GM21529 (cell line): ENCODE data around the gene CPVL.
A peak's percentile ranks its signal among the peaks of the same experiment; 100 is the strongest.
"Not testable (repeated sequence)": the region's sequence is repeated elsewhere in the genome, so short reads cannot be mapped to it uniquely, and the experiment has no call there.

Source experiments
- ATAC-seq: cut with Tn5 transposase; IDR thresholded peaks from one replicate; pipeline ENCODE4 v1.9.1; 2021; ENCODE audit not compliant: unreplicated experiment

CPVL gene

GRCh38 chr7:29093091-29093490, 53.2 kb downstream of the CPVL start:
- not testable (repeated sequence) for ATAC-seq

- ATAC-seq: peak; percentile 93
Observed at GRCh38 chr7:29091715-29092114, 54.6 kb downstream of the CPVL start.

- peak; percentile 7 for ATAC-seq
Observed at GRCh38 chr7:29090836-29091601, 55.3 kb downstream of the CPVL start.

- no peak for ATAC-seq
Observed at GRCh38 chr7:29090151-29090805, 56.1 kb downstream of the CPVL start.

GRCh38 chr7:29087840-29088170, 58.5 kb downstream of the CPVL start:
- no peak for ATAC-seq

- no peak for ATAC-seq
Observed at GRCh38 chr7:29086545-29086944, 59.8 kb downstream of the CPVL start.

GRCh38 chr7:29084832-29085231, 61.5 kb downstream of the CPVL start:
- peak; percentile 79 for ATAC-seq

GRCh38 chr7:29080803-29081202, 65.5 kb downstream of the CPVL start:
- ATAC-seq: no peak

DNA sequence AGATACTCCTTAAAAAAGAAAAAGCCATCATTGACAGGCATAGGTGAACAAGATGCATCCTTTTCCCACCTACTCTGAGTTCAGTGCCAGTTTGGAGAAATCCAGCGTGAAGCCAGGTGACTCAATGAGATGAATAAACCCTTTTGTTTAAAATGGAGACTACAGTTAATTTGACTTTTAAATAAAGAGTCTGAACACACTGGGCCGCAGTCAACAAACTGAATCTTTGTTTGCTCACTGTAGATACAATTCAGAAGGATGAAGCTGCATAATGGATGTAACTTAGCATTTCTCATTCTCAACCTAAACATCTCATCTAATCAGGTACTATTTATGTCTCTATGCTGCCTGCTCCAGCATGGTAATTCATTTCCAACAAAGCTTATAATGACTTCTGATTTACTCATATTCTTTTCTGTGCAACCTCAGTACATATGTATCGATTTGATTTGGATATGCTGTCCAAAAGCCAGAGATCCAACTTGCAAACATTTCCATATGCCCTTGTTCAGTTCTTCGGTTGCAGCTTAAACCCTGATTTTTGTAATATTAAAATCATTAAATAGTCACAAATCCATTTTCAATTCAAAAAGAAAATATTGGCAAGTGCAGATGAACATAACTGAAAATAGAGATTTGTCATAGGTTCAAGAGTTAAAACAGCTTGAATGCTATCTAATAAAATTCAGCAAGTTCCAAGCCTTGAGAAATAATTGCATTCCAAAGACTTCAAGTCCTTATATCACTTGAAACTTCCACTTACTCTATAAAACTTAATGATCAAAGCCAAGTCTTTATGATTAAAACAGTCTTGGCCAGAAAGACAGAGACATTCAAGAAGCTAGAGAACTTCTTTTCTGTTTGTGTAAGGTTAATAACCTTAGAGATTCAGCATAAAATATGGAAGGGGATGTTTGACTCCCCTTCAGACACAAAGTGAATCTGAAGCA, 67.8 kb downstream of the CPVL start:
- no peak for ATAC-seq

GRCh38 chr7:29077854-29078253, 68.5 kb downstream of the CPVL start:
- ATAC-seq: no peak

- ATAC-seq: no peak
Observed at GRCh38 chr7:29077176-29077575, 69.2 kb downstream of the CPVL start.

- ATAC-seq: no peak
Observed at GRCh38 chr7:29076631-29077030, 69.7 kb downstream of the CPVL start.

DNA sequence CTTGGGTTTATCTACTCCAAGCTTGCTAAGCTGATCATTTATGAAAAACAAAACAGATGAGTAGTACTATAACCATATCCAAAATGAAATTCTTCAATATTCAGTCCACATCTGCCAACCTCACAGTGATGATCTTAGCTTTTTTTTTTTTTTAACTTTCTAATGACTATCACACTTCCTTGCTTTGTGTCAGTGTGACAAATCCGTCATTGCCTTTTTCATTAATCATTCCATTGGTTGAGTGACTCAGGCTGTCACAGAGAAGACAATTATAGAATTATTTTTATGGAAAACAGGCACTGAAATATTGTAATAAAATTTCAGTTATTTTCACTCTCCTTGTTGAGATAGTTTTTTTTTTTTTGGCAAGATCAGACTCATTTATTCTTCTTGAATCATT, 70.7 kb downstream of the CPVL start:
- no peak for ATAC-seq

- ATAC-seq: no peak
Observed at GRCh38 chr7:29071203-29071874, 75.0 kb downstream of the CPVL start.

DNA sequence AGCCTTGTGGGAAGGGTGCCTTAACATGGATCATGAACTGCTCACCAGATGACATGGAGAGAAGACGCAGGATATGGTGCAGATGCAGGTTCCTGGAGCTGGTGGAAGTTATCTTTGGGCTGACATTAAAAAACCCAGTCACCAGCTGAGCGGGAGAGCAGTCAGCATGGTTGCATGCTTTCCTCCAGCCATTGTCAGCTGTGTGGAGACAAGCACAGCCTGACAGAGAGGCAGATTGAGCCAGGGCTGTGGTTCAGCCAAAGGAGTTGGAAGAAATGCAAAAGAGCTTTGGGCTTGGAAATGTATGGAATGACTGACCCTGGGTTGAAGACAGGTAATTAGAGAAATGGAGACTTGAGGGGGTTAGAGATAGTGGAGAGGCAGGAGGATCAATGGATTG, 79.7 kb downstream of the CPVL start:
- ATAC-seq: no peak

- ATAC-seq: no peak
Observed at GRCh38 chr7:29065181-29065857, 81.0 kb downstream of the CPVL start.

DNA sequence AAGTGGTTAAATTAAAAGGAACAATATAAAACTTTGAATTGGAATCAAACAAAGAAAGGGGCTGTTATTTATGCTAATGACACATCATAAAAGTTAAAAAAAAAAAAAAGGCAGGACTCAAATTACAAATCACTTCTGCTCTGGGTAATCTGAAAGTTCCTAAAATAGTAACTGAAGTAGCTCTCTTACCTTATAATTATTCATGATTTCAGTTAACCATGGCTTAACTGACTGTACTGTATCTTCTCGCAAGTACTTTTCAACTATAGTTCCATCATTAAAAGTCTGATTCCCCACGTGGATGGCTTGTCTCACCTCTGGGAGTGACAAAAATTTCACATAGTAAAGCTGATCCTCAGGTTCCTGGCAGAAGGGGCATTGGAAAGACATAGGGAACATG, 82.5 kb downstream of the CPVL start:
- ATAC-seq: no peak

GRCh38 chr7:29063236-29063635, 83.1 kb downstream of the CPVL start:
- no peak for ATAC-seq

DNA sequence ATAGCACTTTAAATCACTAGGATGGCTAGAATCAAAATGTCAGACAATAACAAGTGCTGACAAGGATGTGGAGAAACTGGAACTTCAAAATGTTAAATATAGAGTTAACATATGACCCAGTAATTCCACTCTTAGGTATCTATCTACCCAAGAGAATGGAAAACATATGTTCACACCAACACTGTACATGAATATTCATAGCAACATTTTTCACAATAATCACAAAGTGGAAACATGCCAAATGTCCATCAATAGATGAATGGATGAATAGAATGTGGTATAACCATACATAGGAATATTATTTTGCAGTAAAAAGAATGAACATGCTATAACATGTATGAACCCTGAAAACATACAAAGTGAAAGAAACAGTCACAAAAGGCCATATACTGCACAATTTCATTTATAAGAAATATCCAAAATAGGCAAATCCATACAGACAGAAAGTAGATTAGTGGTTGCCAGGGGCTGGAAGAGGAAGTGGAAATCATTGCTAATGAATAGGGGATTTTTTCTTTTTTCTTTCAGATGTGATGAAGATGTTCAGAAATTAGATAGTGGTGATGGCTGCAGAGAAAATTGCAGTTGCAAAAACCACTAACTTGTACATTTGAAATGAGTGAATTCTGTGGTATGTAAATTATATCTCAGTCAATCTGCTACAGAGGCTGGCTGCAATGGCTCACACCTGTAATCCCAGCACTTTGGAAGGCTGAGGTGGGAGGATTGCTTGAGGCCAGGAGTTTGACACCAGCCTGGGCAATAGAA, 93.0 kb downstream of the CPVL start:
- ATAC-seq: no peak

DNA sequence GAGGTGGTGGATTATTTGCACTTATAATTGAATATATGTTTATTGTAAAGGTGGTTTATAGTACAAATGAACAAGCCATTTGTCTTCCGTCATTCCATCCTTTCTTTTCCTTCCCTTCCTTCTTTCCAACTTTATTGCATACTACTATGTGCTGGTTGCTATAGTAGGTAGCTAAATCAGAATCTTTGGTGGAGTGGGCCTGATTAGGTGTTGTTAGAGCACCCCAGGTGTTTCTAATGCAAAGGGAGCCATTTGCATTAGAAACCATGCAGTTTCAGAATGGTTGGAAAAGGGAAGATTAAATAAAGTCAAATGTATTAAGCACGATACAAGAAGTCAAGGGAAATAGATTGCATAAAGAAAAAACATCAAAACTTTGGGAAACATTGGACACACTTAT, 99.4 kb downstream of the CPVL start:
- ATAC-seq: no peak
